GM12865 (cell line): Measurements from ENCODE around the gene FBXO28.
"Not testable (repeated sequence)": the region's sequence is repeated elsewhere in the genome, so short reads cannot be mapped to it uniquely, and the experiment has no call there.

Source experiments
- DNase-seq: peaks from one replicate; pipeline ENCODE4 v3.0.0; 2010; ENCODE audit warnings: low read depth
- H3K4me3 ChIP-seq: 2 replicates; pipeline ENCODE4 v1.5.1; 2011; ENCODE audit warnings: mild to moderate bottlenecking, low read depth, low read length, control low read depth
- CTCF ChIP-seq: IDR thresholded peaks from 2 replicates; pipeline ENCODE4 v1.5.1; 2011; ENCODE audit warnings: low read length, control low read depth, low read depth, inconsistent platforms; ENCODE audit not compliant: insufficient read depth; ENCODE audit errors: missing control alignments

The FBXO28 gene

GRCh38 chr1:224201853-224202252, 87.9 kb downstream of the FBXO28 start:
- H3K4me3 ChIP-seq, result no peak overlapping the region
- DNase-seq, result no peak
- TF ChIP-seq CTCF, result no peak

GRCh38 chr1:224203243-224204016, 89.5 kb downstream of the FBXO28 start:
- no peak overlapping the region for H3K4me3 ChIP-seq
- peak; percentile 81 for DNase-seq
- no peak for TF ChIP-seq CTCF

- no peak overlapping the region for H3K4me3 ChIP-seq
- DNase-seq, result peak; percentile 53
- no peak for TF ChIP-seq CTCF
Measured at GRCh38 chr1:224205438-224205840, 91.5 kb downstream of the FBXO28 start.

GRCh38 chr1:224205931-224206538, 92.1 kb downstream of the FBXO28 start:
- not testable (repeated sequence) for DNase-seq, H3K4me3 ChIP-seq

- H3K4me3 ChIP-seq, result no peak overlapping the region
- TF ChIP-seq CTCF, result no peak
- peak; percentile 21 for DNase-seq
Measured at GRCh38 chr1:224211206-224211962, 97.5 kb downstream of the FBXO28 start.
